HG03342 (cell line): Measurements from ENCODE around the gene FARP2.

Source experiments
- ATAC-seq: cut with Tn5 transposase; IDR thresholded peaks from one replicate; pipeline ENCODE4 v1.9.1; 2021; ENCODE audit warnings: mild to moderate bottlenecking, moderate library complexity; ENCODE audit not compliant: unreplicated experiment

The FARP2 gene

GRCh38 chr2:241479026-241479898, 123.2 kb downstream of the FARP2 start:
- ATAC-seq, result no peak

GRCh38 chr2:241481687-241482086, 125.6 kb downstream of the FARP2 start:
- ATAC-seq, result no peak

- ATAC-seq, result no peak
These were observed 126.3 kb downstream of the FARP2 start for GRCh38 chr2:241482126-241482955.

- ATAC-seq, result no peak
These were observed 127.2 kb downstream of the FARP2 start for GRCh38 chr2:241483305-241483704.

GRCh38 chr2:241485172-241485911, 129.3 kb downstream of the FARP2 start:
- ATAC-seq, result no peak

- no peak for ATAC-seq
These were observed 133.0 kb downstream of the FARP2 start for GRCh38 chr2:241489088-241489487.

GRCh38 chr2:241489733-241490680, 133.9 kb downstream of the FARP2 start:
- no peak for ATAC-seq

- no peak for ATAC-seq
These were observed 134.9 kb downstream of the FARP2 start for GRCh38 chr2:241490825-241491506.

- no peak for ATAC-seq
These were observed 135.6 kb downstream of the FARP2 start for GRCh38 chr2:241491549-241492173.

- no peak for ATAC-seq
These were observed 136.1 kb downstream of the FARP2 start for GRCh38 chr2:241492174-241492565.

- ATAC-seq, result no peak
These were observed 137.0 kb downstream of the FARP2 start for GRCh38 chr2:241493092-241493491.

- no peak for ATAC-seq
These were observed 138.3 kb downstream of the FARP2 start for GRCh38 chr2:241494311-241494908.

GRCh38 chr2:241495172-241496002, 139.3 kb downstream of the FARP2 start:
- ATAC-seq, result no peak

GRCh38 chr2:241496003-241496707, 140.1 kb downstream of the FARP2 start:
- no peak for ATAC-seq

- no peak for ATAC-seq
These were observed 141.1 kb downstream of the FARP2 start for GRCh38 chr2:241496904-241497877.
